HG02763 (cell line): ENCODE measurements around the gene GK.
"Not testable (repeated sequence)": the region's sequence is repeated elsewhere in the genome, so short reads cannot be mapped to it uniquely, and the experiment has no call there.

Source experiments
- ATAC-seq: cut with Tn5 transposase; IDR thresholded peaks from one replicate; pipeline ENCODE4 v1.9.1; 2021; ENCODE audit warnings: mild to moderate bottlenecking, moderate library complexity; ENCODE audit not compliant: unreplicated experiment

GK gene

DNA sequence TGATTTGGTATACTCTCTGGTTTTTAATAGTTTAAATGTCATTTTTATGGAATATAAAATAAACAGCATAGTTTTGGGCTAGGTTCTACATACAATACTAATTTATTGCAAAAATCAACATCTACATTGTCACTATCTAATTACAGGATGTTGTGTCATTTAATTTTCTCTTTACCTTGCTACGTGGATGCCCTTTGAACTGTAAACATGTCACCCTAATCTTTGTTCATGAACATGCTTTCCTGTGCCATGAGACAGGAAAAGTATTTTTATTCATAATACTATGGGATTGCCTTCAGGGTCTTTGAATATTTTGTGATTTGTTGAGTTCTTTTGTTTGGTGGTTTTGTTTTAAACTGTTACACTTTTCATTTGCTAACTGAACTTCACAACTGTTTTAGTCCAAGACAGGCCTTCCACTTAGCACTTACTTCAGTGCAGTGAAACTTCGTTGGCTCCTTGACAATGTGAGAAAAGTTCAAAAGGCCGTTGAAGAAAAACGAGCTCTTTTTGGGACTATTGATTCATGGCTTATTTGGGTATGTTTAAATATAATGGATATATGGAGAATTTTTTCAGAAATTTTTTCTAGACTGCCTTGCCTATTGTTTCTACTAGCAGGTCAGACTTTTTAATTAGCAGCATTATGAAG lies 40.9 kb downstream of the GK start:
- no peak for ATAC-seq

DNA sequence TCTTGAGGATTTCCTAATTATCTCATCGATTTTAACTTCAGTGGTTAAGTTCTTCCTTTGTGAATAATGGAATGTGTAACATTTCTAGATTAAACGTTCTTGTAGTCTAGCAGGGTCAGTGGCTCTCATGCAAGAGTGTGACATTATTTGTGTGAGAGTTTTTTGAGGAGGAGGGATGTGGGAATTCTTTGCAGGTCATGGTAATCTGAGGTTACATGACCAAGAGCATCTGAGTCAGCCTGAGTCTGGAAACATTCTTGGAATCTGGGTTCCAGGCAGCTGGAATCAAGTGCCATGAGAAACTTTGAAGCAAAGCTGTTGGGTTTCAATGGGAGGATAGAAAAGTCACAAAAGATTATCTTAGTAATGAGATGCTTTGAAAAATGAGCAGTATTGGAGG lies 49.5 kb downstream of the GK start:
- ATAC-seq = no peak

DNA sequence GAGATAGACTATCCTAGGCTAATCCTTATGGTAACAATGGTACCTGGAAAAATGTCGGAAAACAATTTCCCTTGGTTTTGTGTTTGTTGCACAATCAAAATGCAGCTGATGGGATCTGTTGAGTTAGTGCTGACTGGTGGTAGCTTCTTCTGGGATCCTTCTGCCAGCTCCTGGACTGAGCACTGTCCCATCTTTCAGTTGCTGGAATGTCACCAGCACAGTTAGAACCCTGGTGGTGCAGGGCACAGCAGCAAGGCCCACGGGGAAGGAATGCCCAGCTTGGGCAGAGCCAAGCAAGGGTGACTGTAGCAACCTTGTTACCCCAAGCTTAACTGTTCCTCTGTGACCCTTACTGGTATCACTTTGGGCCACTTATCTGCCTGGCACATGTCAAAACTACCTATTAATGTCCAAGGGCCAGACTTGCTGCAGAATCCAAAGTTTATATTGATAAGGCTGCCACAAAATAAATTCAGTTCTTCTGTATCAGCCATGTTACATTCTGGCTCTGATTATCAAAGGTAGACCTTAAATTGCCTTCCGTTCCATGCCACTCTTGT lies 53.1 kb downstream of the GK start:
- ATAC-seq = no peak

DNA sequence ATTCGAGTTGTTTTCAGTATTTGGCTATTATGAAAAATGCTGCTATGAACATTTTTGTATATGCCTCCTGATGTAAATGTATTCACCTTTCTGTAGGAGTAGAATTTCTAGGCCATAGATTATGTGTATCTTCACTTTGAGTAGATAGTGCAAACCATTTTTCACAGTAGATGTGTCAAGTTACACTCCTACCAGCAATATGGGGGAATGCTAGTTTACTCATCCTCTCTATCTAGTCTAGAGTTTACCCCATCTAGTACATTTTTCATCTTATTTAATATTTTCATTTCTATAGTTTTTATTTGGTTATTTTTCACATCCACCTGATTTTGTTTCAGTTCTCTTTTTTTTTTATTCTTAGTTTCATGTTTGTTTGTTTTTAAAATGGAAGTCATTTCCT lies 59.0 kb downstream of the GK start:
- no peak for ATAC-seq

DNA sequence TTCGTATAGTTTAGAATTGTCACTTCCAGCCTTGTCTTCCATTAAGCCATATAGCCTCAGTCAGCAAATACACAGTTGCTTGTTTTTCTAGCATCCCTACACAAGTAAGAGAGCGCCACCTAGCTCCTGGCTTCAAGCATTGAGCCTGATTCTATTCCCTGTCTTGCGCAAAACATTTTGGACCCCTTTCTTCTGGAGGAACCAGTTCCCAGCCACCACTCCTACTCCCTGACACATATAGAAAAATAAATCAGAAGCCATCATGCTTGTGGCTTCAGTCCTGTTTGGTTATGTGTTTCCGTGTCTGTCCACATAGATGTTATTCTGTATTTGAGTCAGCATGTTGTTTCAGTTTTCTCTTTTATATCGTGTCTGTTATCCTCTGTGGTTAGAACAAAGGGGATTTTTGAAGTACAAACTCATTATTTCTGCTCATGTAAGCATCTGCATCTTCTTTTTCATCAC lies 59.9 kb downstream of the GK start:
- ATAC-seq = peak; percentile 96

DNA sequence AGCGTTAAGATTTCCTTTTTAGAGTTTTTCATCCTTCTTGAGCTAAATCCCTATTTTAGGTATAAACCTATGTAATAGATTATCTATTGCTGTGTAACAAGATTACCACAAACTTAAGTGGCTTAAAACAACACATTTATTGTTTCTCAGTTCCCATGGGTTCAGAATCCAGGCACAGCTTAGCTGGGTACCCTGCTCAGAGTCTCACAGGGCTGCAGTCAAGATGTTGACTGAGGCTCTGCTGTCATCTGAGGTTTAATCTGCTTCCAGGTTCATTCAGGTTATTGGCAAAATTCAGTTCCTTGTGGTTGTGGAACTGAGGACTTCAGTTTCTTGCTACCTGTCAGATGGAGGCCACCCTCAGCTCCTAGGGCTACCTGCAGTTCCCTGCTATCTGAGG lies 60.9 kb downstream of the GK start:
- no peak for ATAC-seq

DNA sequence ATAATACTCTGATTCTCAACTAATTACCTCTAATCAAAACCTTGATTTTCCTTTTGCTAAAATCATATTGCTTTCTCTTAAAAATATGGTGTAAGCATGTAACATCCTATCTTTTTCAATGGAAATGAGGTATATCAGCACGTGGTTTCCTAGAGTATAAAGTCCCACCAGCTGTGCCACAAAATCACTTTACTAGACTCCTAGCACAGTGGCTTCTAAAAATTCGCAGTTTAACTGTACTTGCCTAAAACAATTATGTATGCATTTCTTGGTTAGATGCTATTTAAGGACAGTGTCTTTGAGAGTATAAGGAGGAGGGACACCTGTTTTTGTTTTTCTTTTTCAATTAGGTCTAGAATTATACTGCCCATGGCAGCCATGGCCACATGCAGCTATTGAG lies 62.8 kb downstream of the GK start:
- no peak for ATAC-seq

DNA sequence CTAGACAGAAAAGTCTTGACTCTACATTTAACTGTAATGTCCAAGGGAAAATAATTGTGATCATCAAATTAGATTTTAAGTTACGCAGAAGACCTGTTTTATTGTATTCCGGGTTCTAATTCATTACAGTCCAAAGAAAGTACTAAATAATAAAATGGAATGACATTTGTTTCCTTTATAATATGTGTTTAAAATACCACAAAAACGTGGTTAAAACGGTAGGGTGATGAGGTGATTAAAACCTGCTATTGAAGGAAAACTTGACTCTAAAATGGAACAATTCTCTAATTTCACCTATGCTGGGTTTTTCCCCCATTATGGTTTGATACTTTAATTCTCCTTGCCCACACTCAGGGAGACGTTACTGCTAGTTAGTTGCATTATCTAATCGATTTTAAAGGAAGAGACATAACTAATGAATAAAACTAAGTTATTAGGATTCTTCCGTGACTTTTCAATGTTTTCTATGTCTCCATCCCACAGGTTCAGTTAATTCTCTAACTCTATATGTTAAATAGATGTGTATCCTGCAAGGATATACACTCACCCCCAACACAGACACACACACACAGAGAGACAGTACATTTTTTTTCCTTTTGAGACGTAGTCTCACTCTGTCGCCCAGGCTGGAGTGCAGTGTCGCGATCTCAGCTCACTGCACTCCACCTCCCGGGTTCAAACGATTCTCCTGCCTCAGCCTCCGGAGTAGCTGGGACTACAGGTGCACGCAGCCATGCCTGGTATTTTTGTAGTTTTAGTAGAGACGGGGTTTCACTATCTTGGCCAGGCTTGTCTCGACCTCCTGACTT lies 80.8 kb downstream of the GK start:
- ATAC-seq = no peak

DNA sequence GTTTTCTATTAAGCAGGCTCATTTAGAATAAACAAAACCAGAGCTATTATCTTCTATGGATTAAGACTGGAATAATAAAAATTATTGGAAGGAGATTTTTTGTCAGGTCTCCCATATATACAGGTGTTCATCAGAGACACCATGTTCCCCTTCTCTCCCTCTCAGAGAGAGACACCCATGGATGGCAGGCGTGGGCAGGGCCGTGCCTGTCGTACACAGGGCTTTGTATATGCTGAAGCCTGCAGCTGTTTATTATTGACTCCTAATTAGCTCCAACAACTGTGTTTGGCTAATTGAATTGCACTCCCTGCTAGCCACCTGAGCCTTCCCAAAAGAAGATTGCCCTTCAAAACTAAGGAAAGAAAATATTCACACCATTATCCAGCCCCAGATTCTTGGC lies 81.6 kb downstream of the GK start:
- no peak for ATAC-seq

DNA sequence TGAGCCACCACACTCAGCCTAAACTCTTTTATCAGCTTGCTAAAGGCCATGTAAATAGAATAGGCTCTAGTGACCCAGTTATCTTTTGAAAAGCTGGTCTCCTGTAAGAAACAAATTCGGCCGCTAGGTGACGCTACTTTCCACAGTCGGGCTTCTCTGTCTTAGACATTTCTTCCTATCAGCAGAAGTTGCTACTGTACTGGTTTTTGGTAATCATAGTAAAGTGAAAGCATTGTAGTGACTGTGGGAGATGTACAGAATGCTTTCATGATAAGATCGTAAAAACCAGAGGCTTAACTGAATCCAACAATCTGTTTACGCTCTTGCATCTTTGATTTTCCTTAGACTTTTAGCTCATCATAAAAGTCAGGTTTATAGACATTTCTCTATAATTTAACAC lies 82.6 kb downstream of the GK start:
- ATAC-seq = peak; percentile 88

DNA sequence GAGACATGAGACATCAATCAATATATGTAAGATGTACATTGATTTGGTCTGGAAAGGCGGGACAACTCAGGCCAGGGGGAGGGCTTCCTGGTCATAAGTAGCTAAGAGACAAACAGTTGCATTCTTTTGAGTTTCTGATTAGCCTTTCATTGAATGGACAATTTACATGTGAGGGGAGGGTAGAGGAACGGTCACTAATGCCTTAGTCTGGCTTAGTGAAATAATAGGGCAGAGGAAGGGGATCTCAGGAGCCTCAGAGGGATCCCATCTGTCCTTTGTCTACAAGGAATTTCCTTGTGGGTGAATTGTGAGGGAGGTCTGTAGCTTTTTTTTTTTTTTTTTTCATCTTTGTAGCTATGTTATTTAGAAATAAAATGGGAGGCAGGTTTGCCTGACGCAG lies 88.3 kb downstream of the GK start:
- no peak for ATAC-seq

DNA sequence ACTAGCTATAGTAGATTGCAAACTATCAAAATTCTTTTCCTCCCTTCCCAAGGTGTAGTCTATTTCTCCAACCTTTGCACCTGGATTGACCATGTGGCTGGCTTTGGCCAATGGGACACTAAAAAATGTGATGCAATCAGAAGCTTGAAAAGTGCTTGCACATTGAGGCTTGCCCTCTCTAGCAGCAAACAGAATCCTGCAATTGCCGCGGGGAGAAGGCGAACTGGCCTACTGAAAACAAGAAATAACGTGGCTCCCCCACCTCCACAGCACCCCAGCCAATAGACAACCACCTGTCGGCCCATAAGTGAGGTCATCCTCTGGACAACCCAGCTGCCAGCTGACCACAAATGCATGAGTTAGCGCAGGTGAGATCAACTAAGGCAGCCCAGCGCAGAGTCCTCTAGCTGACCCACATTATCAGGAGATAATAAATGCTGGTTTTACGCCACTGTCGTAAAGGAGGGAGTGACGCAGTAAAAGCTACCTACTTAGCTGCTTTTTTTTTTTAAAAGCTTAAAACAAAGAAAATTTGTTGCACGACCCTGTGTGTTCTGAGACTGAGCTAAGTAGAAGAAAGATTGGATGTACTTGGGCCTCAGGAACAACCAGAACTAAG lies 95.2 kb downstream of the GK start:
- no peak for ATAC-seq

DNA sequence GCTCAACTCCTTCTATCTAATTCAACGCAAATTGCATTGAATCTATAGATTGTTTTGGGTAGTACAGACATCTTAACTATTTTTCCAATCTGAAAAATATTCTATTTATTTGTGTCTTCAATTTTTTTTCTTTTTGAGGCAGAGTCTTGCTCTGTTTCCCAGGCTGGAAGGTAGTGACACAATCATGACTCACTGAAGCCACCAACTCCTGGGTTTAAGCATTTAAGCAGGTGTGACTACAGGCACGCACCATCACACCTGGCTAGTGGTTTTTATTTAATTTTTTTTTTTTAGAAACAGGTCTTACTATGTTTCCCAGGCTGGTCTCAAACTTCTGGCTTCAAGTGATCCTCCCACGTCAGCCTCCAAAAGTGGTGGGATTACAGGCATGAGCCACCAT lies 98.3 kb downstream of the GK start:
- ATAC-seq = no peak

DNA sequence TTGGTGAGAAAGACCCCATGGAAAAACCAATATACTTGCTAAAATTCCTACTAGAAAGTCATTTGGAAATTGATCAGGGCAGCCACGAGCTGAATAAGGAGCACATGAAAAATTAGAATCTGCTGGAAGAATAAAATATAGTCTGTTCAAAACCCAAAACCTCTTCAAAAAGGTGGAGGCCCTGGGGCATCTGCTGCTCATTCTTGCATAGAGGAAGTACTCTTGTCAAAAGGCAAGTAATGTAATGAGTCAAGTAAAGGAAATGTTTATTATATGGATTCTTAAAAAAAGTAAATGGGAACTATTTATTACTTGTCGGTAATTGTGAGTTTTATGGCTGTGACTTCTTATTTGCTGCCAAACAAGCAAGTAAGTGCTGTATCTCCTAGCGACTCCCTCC lies 109.5 kb downstream of the GK start:
- no peak for ATAC-seq

DNA sequence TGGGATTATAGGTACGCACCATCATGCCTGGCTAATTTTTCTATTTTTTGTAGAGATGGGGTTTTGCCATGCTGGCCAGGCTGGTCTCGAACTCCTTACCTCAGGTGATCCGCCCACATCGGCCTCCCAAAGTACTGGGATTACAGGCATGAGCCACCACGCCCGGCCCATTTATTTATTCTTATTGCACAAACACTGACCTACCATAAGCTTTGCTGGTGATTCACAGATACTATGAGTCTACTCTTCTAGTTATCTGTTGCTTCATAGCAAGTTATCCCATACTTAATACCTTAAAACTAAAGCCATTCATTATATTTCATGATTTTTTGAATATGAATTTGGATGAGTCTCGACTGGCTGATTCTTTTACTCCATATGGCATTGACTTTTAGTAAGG lies 120.5 kb downstream of the GK start:
- not testable (repeated sequence) for ATAC-seq

DNA sequence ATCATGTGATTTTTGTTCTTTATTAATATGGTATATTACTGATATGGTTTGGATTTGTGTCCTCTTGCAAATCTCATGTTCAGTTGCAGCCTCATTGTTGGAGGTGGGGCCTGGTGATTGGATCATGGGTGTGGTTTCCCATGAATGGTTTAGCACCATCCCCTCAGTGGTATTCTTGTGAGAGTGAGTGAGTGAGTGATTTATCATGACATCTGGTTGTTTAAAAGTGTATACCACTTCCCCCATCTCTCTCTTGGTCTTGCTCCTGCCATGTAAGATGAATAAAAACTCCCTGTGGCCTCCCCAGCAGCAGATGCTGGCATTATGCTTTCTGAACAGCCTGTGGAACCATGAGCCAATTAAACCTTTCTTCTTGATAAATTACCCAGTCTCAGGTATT lies 124.4 kb downstream of the GK start:
- no peak for ATAC-seq

DNA sequence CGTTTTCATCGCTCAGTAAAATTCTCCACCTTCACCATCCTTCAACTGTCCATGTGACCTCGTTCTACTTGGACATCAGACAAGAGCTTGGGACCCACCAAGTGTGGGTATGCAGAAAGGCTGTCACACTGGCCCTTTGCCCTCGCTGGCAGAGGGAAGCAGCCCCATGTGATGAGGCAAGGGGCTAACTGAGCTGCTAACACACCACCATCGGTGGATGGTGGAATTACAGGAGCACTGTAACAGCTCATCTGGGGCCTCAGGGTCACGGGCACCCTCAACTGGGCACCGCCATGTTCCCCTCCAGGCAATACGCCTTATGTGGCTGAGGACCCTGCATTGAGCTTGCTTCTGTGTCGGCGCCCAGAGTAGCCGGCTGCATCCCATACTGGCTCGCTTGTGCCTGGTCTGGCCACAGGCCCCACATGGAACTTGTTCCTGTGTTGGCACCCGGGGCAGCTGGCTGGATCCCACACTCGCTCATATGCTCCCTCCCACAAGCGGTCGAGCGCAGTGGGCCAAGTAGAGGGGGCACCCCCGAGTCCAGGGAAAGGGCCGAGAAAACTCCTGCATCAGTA lies 126.3 kb downstream of the GK start:
- no peak for ATAC-seq
